ENCODE data around the gene IFI16.

DNA sequence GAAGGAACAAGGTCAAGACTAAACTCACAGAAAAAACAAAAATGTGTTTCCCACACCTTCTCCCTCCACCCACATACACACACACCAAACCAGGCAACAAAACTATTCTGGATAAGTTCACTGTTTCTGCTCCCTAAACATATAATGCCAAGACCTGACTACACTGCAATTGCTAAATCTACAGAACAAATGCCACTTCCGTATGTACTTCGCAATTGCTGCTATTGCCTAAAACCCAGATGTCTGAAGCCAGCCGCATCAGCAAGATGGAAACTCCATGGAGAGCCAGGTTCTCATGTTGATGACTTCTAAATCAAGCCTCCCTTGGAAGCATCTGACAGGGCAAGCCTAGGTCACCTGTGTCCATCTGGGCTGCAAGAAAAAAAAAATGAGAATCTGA is 75.2 kb downstream of the IFI16 start:
- TF ChIP-seq, protein P1, sequence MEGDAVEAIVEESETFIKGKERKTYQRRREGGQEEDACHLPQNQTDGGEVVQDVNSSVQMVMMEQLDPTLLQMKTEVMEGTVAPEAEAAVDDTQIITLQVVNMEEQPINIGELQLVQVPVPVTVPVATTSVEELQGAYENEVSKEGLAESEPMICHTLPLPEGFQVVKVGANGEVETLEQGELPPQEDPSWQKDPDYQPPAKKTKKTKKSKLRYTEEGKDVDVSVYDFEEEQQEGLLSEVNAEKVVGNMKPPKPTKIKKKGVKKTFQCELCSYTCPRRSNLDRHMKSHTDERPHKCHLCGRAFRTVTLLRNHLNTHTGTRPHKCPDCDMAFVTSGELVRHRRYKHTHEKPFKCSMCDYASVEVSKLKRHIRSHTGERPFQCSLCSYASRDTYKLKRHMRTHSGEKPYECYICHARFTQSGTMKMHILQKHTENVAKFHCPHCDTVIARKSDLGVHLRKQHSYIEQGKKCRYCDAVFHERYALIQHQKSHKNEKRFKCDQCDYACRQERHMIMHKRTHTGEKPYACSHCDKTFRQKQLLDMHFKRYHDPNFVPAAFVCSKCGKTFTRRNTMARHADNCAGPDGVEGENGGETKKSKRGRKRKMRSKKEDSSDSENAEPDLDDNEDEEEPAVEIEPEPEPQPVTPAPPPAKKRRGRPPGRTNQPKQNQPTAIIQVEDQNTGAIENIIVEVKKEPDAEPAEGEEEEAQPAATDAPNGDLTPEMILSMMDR (conservative IDR thresholded peaks at IDR 0.05; ENCODE audit: low read length) = no peak
- no peak for TF ChIP-seq EZH2phosphoT487 (IDR thresholded peaks at IDR 0.05; ENCODE audit: borderline replicate concordance, low read depth, low read length)

All from OCI-LY7 (cell line).